Uterus (tissue), 2 donors: ENCODE data around the gene SERPINF2.

Experiments used
- POLR2A ChIP-seq, 2 donors: fragments of 450-650 bp; IDR thresholded peaks; one replicate each; pipeline ENCODE4 v1.6.1; 2016; ENCODE audit warnings: antibody characterized with exemption in 2 of 2, mild to moderate bottlenecking in 1 of 2, moderate library complexity in 1 of 2
- TF ChIP-seq, protein P1 (sequence below), 4 experiments: fragments of 200-600 bp in 2 of 4; fragments of 450-650 bp in 2 of 4; sonication (generic) in 2 of 4; IDR thresholded peaks; one replicate each; pipeline ENCODE4 v1.5.1; 2016 to 2019; ENCODE audit warnings: antibody characterized with exemption in 4 of 4, mild to moderate bottlenecking in 2 of 4, moderate library complexity in 1 of 4

DNA sequence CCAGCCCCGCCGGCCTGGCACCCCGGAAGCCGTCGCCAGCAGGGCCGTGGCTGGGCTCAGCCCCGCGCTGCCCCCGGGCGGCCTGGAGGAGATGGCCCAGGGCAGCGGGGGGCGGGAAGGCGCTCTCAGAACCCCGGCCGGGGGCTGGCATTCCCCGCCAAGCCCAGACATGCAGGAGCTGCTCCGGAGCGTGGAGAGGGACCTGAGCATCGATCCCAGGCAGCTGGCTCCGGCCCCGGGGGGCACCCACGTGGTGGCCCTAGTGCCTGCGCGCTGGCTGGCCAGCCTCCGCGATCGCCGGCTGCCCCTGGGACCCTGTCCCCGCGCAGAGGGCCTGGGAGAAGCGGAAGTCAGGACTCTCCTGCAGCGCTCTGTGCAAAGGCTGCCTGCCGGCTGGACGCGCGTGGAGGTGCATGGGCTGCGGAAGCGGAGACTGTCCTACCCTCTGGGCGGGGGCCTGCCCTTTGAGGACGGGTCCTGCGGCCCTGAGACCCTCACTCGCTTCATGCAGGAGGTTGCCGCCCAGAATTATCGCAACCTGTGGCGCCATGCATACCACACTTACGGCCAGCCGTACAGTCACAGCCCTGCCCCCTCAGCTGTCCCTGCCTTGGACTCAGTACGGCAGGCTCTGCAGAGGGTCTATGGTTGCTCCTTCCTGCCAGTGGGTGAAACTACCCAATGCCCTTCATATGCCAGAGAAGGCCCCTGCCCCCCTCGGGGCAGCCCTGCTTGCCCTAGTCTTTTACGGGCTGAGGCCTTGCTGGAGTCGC, 17.6 kb upstream of the SERPINF2 start:
- TF ChIP-seq, protein P1, sequence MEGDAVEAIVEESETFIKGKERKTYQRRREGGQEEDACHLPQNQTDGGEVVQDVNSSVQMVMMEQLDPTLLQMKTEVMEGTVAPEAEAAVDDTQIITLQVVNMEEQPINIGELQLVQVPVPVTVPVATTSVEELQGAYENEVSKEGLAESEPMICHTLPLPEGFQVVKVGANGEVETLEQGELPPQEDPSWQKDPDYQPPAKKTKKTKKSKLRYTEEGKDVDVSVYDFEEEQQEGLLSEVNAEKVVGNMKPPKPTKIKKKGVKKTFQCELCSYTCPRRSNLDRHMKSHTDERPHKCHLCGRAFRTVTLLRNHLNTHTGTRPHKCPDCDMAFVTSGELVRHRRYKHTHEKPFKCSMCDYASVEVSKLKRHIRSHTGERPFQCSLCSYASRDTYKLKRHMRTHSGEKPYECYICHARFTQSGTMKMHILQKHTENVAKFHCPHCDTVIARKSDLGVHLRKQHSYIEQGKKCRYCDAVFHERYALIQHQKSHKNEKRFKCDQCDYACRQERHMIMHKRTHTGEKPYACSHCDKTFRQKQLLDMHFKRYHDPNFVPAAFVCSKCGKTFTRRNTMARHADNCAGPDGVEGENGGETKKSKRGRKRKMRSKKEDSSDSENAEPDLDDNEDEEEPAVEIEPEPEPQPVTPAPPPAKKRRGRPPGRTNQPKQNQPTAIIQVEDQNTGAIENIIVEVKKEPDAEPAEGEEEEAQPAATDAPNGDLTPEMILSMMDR (IDR thresholded peaks at IDR 0.05) = peak in 1 of 4 experiments; percentile 3
- TF ChIP-seq POLR2A (IDR thresholded peaks at IDR 0.05) = no peak
